Fibroblast of the conjunctiva (primary cell): ENCODE data around the gene PRDX3.

Experiments
- DNase-seq: peaks from one replicate; pipeline ENCODE4 v3.0.0-alpha.2; 2010; ENCODE audit warnings: low read depth

PRDX3 gene

DNA sequence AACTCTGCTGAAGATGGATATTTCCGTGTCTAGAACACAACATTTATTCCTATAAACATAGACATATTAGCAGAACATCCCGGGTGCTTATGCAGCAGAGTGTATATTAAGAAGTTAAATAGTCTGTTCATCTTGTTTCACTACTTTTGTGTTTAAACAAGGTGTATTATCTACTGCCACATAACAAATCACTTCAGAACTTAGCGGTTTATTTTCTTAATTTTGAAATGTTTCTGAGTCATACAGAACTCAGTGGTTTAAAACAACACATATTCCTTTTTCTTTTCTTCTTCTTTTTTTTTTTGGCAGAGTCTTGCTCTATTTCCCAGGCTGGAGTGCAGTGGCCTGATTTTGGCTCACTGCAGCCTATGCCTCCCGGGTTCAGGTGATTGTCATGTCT, 48.9 kb downstream of the PRDX3 start:
- DNase-seq = no peak

DNA sequence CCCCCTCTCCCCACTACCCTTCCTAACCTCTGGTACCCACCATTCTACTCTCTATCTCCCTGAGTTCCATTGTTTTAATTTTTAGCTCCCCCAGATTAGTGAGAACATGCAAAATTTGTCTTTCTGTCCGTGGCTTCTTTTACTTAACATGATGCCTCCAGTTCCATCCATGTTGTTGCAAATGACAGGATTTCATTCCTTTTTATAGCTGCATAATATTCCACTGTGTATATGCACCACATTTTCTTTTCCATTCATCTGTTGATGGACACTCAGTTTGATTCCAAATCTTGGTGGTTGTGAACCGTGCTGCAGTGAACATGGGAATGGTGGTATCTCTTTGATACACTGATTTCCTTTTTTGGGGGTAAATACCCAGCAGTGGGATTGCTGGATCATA, 52.7 kb downstream of the PRDX3 start:
- no peak for DNase-seq

DNA sequence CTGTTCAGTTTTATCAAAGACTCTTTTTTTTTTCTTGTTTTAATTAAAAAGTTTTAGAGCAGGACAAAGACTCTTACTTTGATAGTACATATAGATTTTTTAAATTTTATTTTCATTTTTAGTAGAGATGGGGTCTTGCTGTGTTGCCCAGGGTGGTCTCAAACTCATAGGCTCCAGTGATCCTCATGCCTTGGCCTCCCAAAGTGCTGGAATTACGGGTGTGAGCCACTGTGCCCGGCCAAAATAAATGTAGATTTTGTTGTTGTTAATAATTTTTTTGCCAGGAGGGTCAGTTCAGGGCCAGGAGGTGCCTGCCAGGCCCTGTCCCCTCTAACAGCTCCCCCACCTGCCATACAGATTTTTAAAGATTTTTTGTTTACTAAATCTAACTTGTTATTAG, 57.7 kb downstream of the PRDX3 start:
- DNase-seq = no peak

DNA sequence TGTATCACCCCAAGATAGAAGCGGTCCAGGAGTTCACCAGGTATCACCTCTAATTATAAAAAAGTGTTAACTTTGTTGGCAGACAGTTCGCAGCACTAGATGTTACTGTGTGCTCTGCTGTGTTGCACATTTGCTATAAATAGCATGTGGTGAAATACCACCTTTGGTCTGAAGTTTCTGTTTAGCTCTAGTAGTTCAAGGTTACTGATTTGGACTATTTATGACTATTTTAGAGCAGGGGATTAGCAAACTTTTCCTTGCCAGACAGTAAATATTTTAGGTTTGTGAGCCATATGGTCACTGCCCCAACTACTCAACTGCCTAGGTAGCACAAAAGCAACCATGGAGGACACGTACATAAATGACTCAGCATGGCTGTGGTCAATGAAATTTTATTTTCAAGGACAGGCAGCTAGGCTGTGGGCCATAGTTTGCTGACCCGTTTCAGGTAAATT, 58.2 kb downstream of the PRDX3 start:
- DNase-seq = no peak

DNA sequence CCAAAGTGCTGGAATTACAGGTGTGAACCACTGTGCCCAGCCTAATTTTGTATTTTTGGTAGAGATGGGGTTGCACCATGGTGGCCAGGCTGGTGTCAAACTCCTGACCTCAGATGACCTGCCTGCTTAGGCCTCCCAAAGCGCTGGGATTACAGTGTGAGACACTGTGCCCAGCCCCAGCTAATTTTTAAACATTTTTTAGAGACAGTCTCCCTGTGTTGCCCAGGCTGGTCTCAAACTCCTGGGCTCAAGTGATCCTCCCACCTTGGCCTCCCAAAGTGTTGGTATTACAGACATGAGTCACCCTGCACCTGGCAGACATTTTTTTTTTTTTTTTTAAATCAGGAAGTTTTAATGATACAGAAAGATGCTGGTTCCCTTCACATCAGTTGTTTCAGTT, 59.2 kb downstream of the PRDX3 start:
- DNase-seq = no peak

DNA sequence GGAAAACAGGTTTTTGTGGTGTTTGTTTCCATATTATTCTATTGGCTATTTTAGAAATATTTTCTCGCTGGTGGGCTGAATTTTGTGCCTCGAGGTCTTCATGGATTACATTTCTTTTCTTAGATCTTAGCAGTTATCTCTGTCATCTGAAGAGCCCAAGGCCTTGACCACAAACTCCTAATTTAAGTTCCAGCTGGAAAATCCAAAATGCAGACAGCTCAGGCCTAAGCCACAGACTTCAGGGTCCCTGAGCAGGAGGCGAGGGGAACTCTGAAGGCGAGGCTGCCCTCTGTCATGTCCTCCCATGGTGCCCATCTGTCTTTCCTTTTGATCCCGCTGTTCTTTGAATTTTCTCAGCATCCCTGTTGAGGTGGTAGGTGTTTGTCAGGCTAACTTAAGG, 60.4 kb downstream of the PRDX3 start:
- DNase-seq = no peak
